Hepatocyte (in vitro differentiated cells): ENCODE measurements around the gene ADAM15. TPM values are rescaled to one million over a fixed set of nuclear protein-coding genes. Genes with fewer than 3 reads are reported as not detected.

Source experiments
- DNase-seq: peaks from one replicate; pipeline ENCODE4 v3.0.0-alpha.2; 2016; ENCODE audit warnings: low spot score
- H2AFZ ChIP-seq: fragments of 200-600 bp; sonication (generic); 2 replicates; pipeline ENCODE4 v1.6.0; 2016; ENCODE audit warnings: antibody characterized with exemption, mild to moderate bottlenecking
- H3K27ac ChIP-seq: fragments of 200-600 bp; sonication (generic); 2 replicates; pipeline ENCODE4 v1.5.1; 2016; ENCODE audit warnings: mild to moderate bottlenecking
- H3K27me3 ChIP-seq: fragments of 200-600 bp; sonication (generic); 2 replicates; pipeline ENCODE4 v1.6.1; 2016
- H3K36me3 ChIP-seq: fragments of 200-600 bp; sonication (generic); replicated peaks from 2 replicates; pipeline ENCODE4 v1.5.1; 2016; ENCODE audit warnings: low read depth; ENCODE audit not compliant: insufficient read depth
- H3K4me1 ChIP-seq: fragments of 200-600 bp; sonication (generic); 2 replicates; pipeline ENCODE4 v1.5.1; 2016; ENCODE audit warnings: mild to moderate bottlenecking, moderate library complexity; ENCODE audit not compliant: insufficient read depth
- H3K4me2 ChIP-seq: fragments of 200-600 bp; sonication (generic); 2 replicates; pipeline ENCODE4 v1.6.0; 2016
- H3K4me3 ChIP-seq: fragments of 200-600 bp; sonication (generic); 2 replicates; pipeline ENCODE4 v1.5.1; 2016; ENCODE audit warnings: mild to moderate bottlenecking
- H3K79me2 ChIP-seq: fragments of 200-600 bp; sonication (generic); 2 replicates; pipeline ENCODE4 v1.6.0; 2017; ENCODE audit warnings: mild to moderate bottlenecking
- H3K9me2 ChIP-seq: fragments of 200-600 bp; sonication (generic); replicated peaks from 2 replicates; pipeline ENCODE4 v1.6.0; 2017; ENCODE audit warnings: mild to moderate bottlenecking; ENCODE audit not compliant: insufficient read depth
- H3K9me3 ChIP-seq: fragments of 200-600 bp; sonication (generic); 2 replicates; pipeline ENCODE4 v1.5.1; 2016; ENCODE audit warnings: low read depth, mild to moderate bottlenecking
- H4K20me1 ChIP-seq: fragments of 200-600 bp; sonication (generic); 2 replicates; pipeline ENCODE4 v1.6.0; 2016; ENCODE audit warnings: mild to moderate bottlenecking; ENCODE audit not compliant: insufficient read depth, poor library complexity, severe bottlenecking
- EZH2 ChIP-seq: fragments of 200-600 bp; sonication (generic); IDR thresholded peaks from 2 replicates; pipeline ENCODE4 v1.6.1; 2016; ENCODE audit warnings: antibody characterized with exemption, mild to moderate bottlenecking, borderline replicate concordance
- EZH2phosphoT487 ChIP-seq: fragments of 200-600 bp; sonication (generic); IDR thresholded peaks from one replicate; pipeline ENCODE4 v1.6.1; 2018; ENCODE audit warnings: antibody characterized with exemption, mild to moderate bottlenecking, low read depth, moderate library complexity; ENCODE audit not compliant: unreplicated experiment, severe bottlenecking
- WGBS: methylation state at CpG from one replicate; pipeline ENCODE4 v1.1.6; 2016; ENCODE audit warnings: low lambda C conversion rate; ENCODE audit errors: missing lambda C conversion rate; 5-methylcytosine and 5-hydroxymethylcytosine counted together
- polyA plus RNA-seq: library from polyadenylated mRNA; unstranded; fragments of >200 nt; fragmentation: Nextera tagmentation; extraction: Ambion mirVana; gene quantifications from 2 replicates; pipeline ENCODE4 v1.2.1, GENCODE V29; 2016
- total RNA-seq: library from RNA; depleted of rRNA; stranded (reverse); fragments of >200 nt; gene quantifications from 2 replicates; pipeline ENCODE4 v1.2.3, GENCODE V29; 2014
- TF ChIP-seq, protein P1 (sequence below): fragments of 200-600 bp; sonication (generic); IDR thresholded peaks from 2 replicates; pipeline ENCODE4 v1.5.1; 2016; ENCODE audit warnings: antibody characterized with exemption, mild to moderate bottlenecking; ENCODE audit not compliant: poor library complexity

ADAM15 gene
- total and polyA plus RNA-seq, 2 experiments from 2014 or later, result 55.7 to 108 TPM

DNA sequence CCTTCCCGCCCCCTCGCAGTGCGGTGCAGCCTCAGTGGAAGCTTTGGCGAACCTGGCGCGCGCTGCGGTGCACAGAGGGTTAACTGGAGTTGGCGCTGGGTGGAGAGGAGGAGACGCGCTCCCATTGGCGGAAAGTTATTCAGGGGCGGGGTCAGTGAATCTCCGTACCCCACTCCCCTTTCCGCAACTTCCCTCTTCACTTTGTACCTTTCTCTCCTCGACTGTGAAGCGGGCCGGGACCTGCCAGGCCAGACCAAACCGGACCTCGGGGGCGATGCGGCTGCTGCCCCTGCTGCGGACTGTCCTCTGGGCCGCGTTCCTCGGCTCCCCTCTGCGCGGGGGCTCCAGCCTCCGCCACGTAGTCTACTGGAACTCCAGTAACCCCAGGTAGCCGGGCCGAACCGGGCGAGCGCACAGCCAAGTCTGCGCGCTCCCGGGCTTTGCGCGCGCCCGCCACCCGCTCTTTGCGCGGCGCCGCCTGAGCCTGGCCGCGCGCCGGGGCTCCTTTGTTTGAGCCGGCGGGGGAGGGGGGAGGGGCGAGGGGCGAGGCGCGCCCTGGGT lies 12.5 kb downstream of the ADAM15 start, which contains the start of gene EFNA4:
Gene EFNA4, plus strand, starts transcription at position 191 of the 561 bp plus-strand sequence. Its CDS starts 84 bp downstream, at position 275.
- DNase-seq, result peak; percentile 94
- no peaks in the 10 kb centered on the region for H3K36me3 ChIP-seq

DNA sequence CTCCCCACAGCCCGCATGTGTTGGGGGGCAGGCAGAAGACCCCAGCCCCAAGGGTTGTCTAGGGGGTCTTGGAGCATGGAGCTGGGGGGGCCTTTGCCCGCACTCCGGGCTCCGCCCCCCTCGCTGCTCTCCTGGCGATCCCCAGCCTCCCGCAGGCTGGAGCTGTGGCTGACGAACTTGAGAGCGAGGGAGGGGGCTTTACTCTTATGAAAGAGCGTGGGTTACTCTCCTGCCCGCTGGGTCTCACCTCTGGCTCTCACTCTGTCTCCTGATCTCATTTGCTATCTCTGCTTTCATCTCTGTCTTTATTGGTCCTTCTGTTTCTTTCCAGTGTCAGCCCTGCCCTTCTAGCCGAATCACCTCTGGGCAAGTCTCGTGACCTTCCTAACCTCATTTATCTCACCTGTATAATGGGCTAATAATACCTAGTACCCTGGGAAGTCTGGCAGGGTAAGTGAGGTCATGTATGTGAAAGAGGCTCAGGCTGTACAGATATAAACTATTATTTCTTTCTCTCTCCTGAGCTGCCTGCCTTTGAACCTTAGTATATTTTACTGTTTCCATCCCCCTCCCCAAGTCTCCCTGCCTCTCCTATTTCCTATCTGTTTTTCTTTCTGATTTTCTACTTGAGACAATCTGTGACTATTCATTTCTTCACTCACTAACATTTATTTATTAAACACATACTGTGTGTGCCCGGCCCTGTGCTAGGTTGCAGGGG lies 13.2 kb downstream of the ADAM15 start:
- Histone ChIP-seq H3K27ac (peak overlapping the region; percentile 97), H3K79me2 (peaks cover 28% of the 10 kb centered on the region), H3K9me3 (no peaks in the 10 kb centered on the region), H3K4me3 (peak overlapping the region; percentile 77), H3K27me3 (no peaks in the 10 kb centered on the region), H3K4me1 (peaks cover 15% of the 10 kb centered on the region), H3K36me3 (no peaks in the 10 kb centered on the region), H2AFZ (peak overlapping the region; percentile 50), H4K20me1 (peaks cover 3% of the 10 kb centered on the region), H3K4me2 (peak overlapping the region; percentile 93), H3K9me2 (no peaks in the 10 kb centered on the region)
- DNase-seq, result peak; percentile 81
- TF ChIP-seq, protein P1, sequence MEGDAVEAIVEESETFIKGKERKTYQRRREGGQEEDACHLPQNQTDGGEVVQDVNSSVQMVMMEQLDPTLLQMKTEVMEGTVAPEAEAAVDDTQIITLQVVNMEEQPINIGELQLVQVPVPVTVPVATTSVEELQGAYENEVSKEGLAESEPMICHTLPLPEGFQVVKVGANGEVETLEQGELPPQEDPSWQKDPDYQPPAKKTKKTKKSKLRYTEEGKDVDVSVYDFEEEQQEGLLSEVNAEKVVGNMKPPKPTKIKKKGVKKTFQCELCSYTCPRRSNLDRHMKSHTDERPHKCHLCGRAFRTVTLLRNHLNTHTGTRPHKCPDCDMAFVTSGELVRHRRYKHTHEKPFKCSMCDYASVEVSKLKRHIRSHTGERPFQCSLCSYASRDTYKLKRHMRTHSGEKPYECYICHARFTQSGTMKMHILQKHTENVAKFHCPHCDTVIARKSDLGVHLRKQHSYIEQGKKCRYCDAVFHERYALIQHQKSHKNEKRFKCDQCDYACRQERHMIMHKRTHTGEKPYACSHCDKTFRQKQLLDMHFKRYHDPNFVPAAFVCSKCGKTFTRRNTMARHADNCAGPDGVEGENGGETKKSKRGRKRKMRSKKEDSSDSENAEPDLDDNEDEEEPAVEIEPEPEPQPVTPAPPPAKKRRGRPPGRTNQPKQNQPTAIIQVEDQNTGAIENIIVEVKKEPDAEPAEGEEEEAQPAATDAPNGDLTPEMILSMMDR, result no peak
- no peak for TF ChIP-seq EZH2
- TF ChIP-seq EZH2phosphoT487, result no peak
- WGBS, result 3% methylated on average over 13 of the region's 14 CpGs

More for the DNA sequence above, 12.5 kb downstream of the ADAM15 start, which contains the start of gene EFNA4:
- H3K27ac ChIP-seq, result peak within 1 kb of the TSS; percentile 97
- H3K9me3 ChIP-seq, result no peaks in the 10 kb centered on the region
- H3K27me3 ChIP-seq, result no peaks in the 10 kb centered on the region
- peak within 1 kb of the TSS; percentile 50 for H2AFZ ChIP-seq
- no peaks in the 10 kb centered on the region for H3K9me2 ChIP-seq
- peaks cover 28% of the 10 kb centered on the region for H3K79me2 ChIP-seq
- under 1% methylated on average over 42 of the region's 57 CpGs for WGBS
- H4K20me1 ChIP-seq, result peaks cover 3% of the 10 kb centered on the region
- TF ChIP-seq, protein P1, result no peak
- no peak for TF ChIP-seq EZH2
- TF ChIP-seq EZH2phosphoT487, result no peak
- peak within 1 kb of the TSS; percentile 93 for H3K4me2 ChIP-seq
- H3K4me1 ChIP-seq, result peaks cover 15% of the 10 kb centered on the region
- H3K4me3 ChIP-seq, result peak within 1 kb of the TSS; percentile 77

GRCh38 chr1:155064832-155065429 lies 13.8 kb downstream of the ADAM15 start:
- TF ChIP-seq, protein P1, result no peak
- no peak for TF ChIP-seq EZH2phosphoT487
- TF ChIP-seq EZH2, result no peak
- peaks cover 18% of the 10 kb centered on the region for H3K4me1 ChIP-seq
- no peaks in the 10 kb centered on the region for H3K27me3 ChIP-seq
- H3K9me3 ChIP-seq, result no peaks in the 10 kb centered on the region
- H3K36me3 ChIP-seq, result no peaks in the 10 kb centered on the region
- H3K9me2 ChIP-seq, result no peaks in the 10 kb centered on the region
- H2AFZ ChIP-seq, result no peak overlapping the region
- DNase-seq, result no peak
- peak overlapping the region; percentile 97 for H3K27ac ChIP-seq
- WGBS, result 54% methylated on average over 5 of the region's 5 CpGs
- H4K20me1 ChIP-seq, result peaks cover 3% of the 10 kb centered on the region
- peak overlapping the region; percentile 93 for H3K4me2 ChIP-seq
- peaks cover 28% of the 10 kb centered on the region for H3K79me2 ChIP-seq
- peak overlapping the region; percentile 77 for H3K4me3 ChIP-seq
